ENCODE measurements around the gene PFN2.
A peak's percentile ranks its signal among the peaks of the same experiment; 100 is the strongest.
"Not testable (repeated sequence)": the region's sequence is repeated elsewhere in the genome, so short reads cannot be mapped to it uniquely, and the experiment has no call there.

Gene PFN2

GRCh38 chr3:149967086-149967685 lies 3.5 kb downstream of the PFN2 start:
- peak; percentile 69 for DNase-seq

- DNase-seq = peak; percentile 47
Observed at GRCh38 chr3:149965278-149965677, 5.4 kb downstream of the PFN2 start.

- DNase-seq = peak; percentile 21
Observed at GRCh38 chr3:149964291-149964690, 6.4 kb downstream of the PFN2 start.

GRCh38 chr3:149963485-149963884 lies 7.2 kb downstream of the PFN2 start:
- no peak for DNase-seq

GRCh38 chr3:149959443-149959842 lies 11.3 kb downstream of the PFN2 start:
- no peak for DNase-seq

- DNase-seq = no peak
Observed at GRCh38 chr3:149958171-149958796, 12.4 kb downstream of the PFN2 start.

GRCh38 chr3:149957361-149958125 lies 13.2 kb downstream of the PFN2 start:
- no peak for DNase-seq

GRCh38 chr3:149955449-149955848 lies 15.2 kb downstream of the PFN2 start:
- DNase-seq = no peak

GRCh38 chr3:149954812-149955211 lies 15.9 kb downstream of the PFN2 start:
- DNase-seq = peak; percentile 66

GRCh38 chr3:149949181-149949580 lies 21.5 kb downstream of the PFN2 start:
- no peak for DNase-seq

GRCh38 chr3:149947231-149947630 lies 23.5 kb downstream of the PFN2 start:
- DNase-seq = no peak

GRCh38 chr3:149943966-149944365 lies 26.7 kb downstream of the PFN2 start:
- DNase-seq = not testable (repeated sequence)

GRCh38 chr3:149942409-149942808 lies 28.3 kb downstream of the PFN2 start:
- no peak for DNase-seq

GRCh38 chr3:149941946-149942345 lies 28.7 kb downstream of the PFN2 start:
- no peak for DNase-seq

GRCh38 chr3:149941186-149941585 lies 29.5 kb downstream of the PFN2 start:
- DNase-seq = peak; percentile 29

- DNase-seq = peak; percentile 28
Observed at GRCh38 chr3:149938392-149939055, 32.2 kb downstream of the PFN2 start.

- peak; percentile 64 for DNase-seq
Observed at GRCh38 chr3:149936812-149937230, 33.9 kb downstream of the PFN2 start.

- peak; percentile 57 for DNase-seq
Observed at GRCh38 chr3:149934524-149934923, 36.2 kb downstream of the PFN2 start.

GRCh38 chr3:149933858-149934257 lies 36.8 kb downstream of the PFN2 start:
- DNase-seq = no peak

GRCh38 chr3:149933008-149933407 lies 37.7 kb downstream of the PFN2 start:
- DNase-seq = no peak

GRCh38 chr3:149920119-149920518 lies 50.6 kb downstream of the PFN2 start:
- no peak for DNase-seq

GRCh38 chr3:149919509-149919908 lies 51.2 kb downstream of the PFN2 start:
- no peak for DNase-seq

- no peak for DNase-seq
Observed at GRCh38 chr3:149917124-149917667, 53.5 kb downstream of the PFN2 start.

Data from fibroblast of skin of right quadriceps (primary cell).